GM12878 (cell line): ENCODE data around the gene DHDH. TPM values are rescaled to one million over a fixed set of nuclear protein-coding genes. Genes with fewer than 3 reads are reported as not detected.
A peak's percentile ranks its signal among the peaks of the same experiment; 100 is the strongest.

Experiments
- ATF7 ChIP-seq: fragments of 450-650 bp; IDR thresholded peaks from 2 replicates; pipeline ENCODE4 v1.6.1; 2016; ENCODE audit warnings: low read depth, mild to moderate bottlenecking
- CBX3 ChIP-seq: fragments of 200-600 bp; sonication (generic); IDR thresholded peaks from 2 replicates; pipeline ENCODE4 v1.6.1; 2016; ENCODE audit warnings: low read depth, borderline replicate concordance
- E2F8 ChIP-seq: fragments of 450-650 bp; IDR thresholded peaks from 2 replicates; pipeline ENCODE4 v1.6.1; 2018; ENCODE audit warnings: mild to moderate bottlenecking, low read depth, moderate library complexity; ENCODE audit not compliant: partially characterized antibody
- HCFC1 ChIP-seq: fragments of 150-350 bp; IDR thresholded peaks from 2 replicates; pipeline ENCODE4 v1.6.1; 2014; ENCODE audit warnings: low read length
- IRF5 ChIP-seq: fragments of 450-650 bp; IDR thresholded peaks from 2 replicates; pipeline ENCODE4 v1.6.1; 2017; ENCODE audit warnings: borderline replicate concordance
- MAX ChIP-seq: IDR thresholded peaks from 2 replicates; pipeline ENCODE4 v1.6.1; 2012; ENCODE audit warnings: low read depth, low read length, improper control_type of control experiment
- POLR2A ChIP-seq: IDR thresholded peaks from 2 replicates; pipeline ENCODE4 v1.6.1; 2011; ENCODE audit warnings: low read depth, mild to moderate bottlenecking, low read length
- POLR2AphosphoS2 ChIP-seq: IDR thresholded peaks from 2 replicates; pipeline ENCODE4 v1.6.1; 2011; ENCODE audit warnings: low read depth, mild to moderate bottlenecking, low read length, improper control_type of control experiment, moderate library complexity
- RCOR1 ChIP-seq: conservative IDR thresholded peaks from 2 replicates; pipeline ENCODE4 v1.6.1; 2012; ENCODE audit warnings: low read depth, low read length, improper control_type of control experiment
- RFX5 ChIP-seq: IDR thresholded peaks from 2 replicates; pipeline ENCODE4 v1.6.1; 2011; ENCODE audit warnings: low read depth, low read length, improper control_type of control experiment
- SIN3A ChIP-seq: IDR thresholded peaks from 2 replicates; pipeline ENCODE4 v1.6.1; 2012; ENCODE audit warnings: low read depth, low read length, improper control_type of control experiment
- SMAD1 ChIP-seq: fragments of 450-650 bp; IDR thresholded peaks from 2 replicates; pipeline ENCODE4 v1.6.1; 2018; ENCODE audit warnings: mild to moderate bottlenecking, low read depth; ENCODE audit not compliant: partially characterized antibody
- SREBF2 ChIP-seq: IDR thresholded peaks from 2 replicates; pipeline ENCODE4 v1.6.1; 2012; ENCODE audit warnings: mild to moderate bottlenecking, low read length
- TAF1 ChIP-seq: IDR thresholded peaks from 2 replicates; pipeline ENCODE4 v1.6.1; 2011; ENCODE audit warnings: mild to moderate bottlenecking, low read depth, low read length, borderline replicate concordance
- WRNIP1 ChIP-seq: IDR thresholded peaks from 2 replicates; pipeline ENCODE4 v1.6.1; 2011; ENCODE audit warnings: low read depth, low read length, improper control_type of control experiment, borderline replicate concordance
- ZNF217 ChIP-seq: fragments of 450-650 bp; IDR thresholded peaks from 2 replicates; pipeline ENCODE4 v1.6.1; 2017; ENCODE audit warnings: antibody characterized with exemption, mild to moderate bottlenecking
- polyA plus RNA-seq, 11 experiments: library from polyadenylated mRNA; depleted of rRNA in 4 of 11; unstranded in 6 of 11; stranded (reverse) in 5 of 11; fragments of >200 nt; fragmentation: Nextera tagmentation in 4 of 11; fragmentation: Illumina TruSeq in 1 of 11; extraction: Ambion mirVana in 4 of 11; extraction: Trizol in 1 of 11; gene quantifications; 1 replicate in 1 of 11; 2 replicates in 10 of 11; pipeline versions ENCODE4 v1.2.1 to v1.2.3, GENCODE V29; 2011 to 2016; ENCODE audit warnings: inconsistent platforms in 2 of 11, missing spikeins in 2 of 11, low read depth in 1 of 11
- total RNA-seq, 4 experiments: library from RNA; depleted of rRNA in 3 of 4; stranded (reverse); fragments of >200 nt in 3 of 4; fragmentation: Illumina TruSeq in 1 of 4; extraction: Trizol in 1 of 4; gene quantifications; 2 replicates each; pipeline versions ENCODE4 v1.2.1 to v1.2.3, GENCODE V29; 2013 to 2021
- TF ChIP-seq, protein P1 (sequence below): fragments of 450-650 bp; IDR thresholded peaks from 2 replicates; pipeline ENCODE4 v1.6.1; 2017; ENCODE audit warnings: mild to moderate bottlenecking, low read depth, inconsistent platforms; ENCODE audit not compliant: poor library complexity, severe bottlenecking
- TF ChIP-seq, protein P2 (sequence below): IDR thresholded peaks from 2 replicates; pipeline ENCODE4 v1.6.1; 2012; ENCODE audit warnings: low read length, inconsistent platforms
- TF ChIP-seq, protein P3 (sequence below): fragments of 450-650 bp; IDR thresholded peaks from 2 replicates; pipeline ENCODE4 v1.6.1; 2017; ENCODE audit warnings: antibody characterized with exemption, mild to moderate bottlenecking, moderate library complexity

DHDH gene
- total and polyA plus RNA-seq, 10 of the 15 experiments (the other 5 are each of a cell fraction or from before 2014, with no cell fraction given): 0.13 to 0.21 (median 0.15) TPM; not detected in 7

DNA sequence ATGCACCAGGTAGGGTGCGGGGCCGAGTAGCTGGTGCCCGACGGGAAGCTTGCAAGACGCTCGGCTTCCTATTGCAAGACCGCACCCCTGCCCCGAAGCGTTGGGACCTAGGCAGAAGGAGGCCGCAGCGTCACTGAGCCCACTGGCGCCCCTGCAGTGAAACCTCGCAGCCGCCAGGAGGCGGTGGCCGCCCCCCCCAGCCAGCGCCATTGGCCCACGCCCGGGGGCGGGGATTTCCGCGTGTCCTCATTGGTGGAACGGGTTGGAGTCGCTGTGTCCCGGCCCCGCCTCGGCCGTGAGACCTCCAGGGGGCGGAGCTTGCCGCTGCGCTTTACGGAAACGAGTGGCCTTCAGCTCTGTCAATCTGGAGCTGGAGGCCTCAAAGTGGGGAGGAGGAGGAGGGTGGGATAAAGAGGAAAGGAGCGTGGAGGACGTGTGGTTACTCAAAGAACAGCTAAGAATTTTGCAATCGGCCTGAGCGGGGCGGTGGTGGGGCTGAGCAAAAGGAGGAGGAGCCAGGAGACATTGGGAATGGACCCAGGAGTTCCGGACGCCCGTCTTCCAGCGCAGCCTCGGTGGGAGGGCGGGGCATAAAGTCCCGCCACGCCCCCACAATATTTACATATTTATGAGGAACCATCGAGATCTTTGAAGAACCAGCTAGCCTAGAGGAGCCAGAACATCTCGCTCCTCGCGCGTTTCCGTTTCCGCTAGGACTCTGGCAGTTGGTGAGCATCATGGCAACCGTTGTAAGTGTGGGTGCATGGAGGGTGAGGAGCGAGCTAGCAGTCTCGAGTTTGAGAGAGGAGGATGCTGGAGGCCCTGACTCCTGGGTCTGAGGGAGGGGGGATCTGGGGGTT lies 59.9 kb downstream of the DHDH start, which contains the start of the genes GYS1 and RUVBL2 (continued):
- TF ChIP-seq, protein P1, sequence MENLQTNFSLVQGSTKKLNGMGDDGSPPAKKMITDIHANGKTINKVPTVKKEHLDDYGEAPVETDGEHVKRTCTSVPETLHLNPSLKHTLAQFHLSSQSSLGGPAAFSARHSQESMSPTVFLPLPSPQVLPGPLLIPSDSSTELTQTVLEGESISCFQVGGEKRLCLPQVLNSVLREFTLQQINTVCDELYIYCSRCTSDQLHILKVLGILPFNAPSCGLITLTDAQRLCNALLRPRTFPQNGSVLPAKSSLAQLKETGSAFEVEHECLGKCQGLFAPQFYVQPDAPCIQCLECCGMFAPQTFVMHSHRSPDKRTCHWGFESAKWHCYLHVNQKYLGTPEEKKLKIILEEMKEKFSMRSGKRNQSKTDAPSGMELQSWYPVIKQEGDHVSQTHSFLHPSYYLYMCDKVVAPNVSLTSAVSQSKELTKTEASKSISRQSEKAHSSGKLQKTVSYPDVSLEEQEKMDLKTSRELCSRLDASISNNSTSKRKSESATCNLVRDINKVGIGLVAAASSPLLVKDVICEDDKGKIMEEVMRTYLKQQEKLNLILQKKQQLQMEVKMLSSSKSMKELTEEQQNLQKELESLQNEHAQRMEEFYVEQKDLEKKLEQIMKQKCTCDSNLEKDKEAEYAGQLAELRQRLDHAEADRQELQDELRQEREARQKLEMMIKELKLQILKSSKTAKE: no peak
- TF ChIP-seq ZNF217 (no peak), POLR2A (peak; percentile 90), E2F8 (peak; percentile 38), RFX5 (peak; percentile 71; the same call in 1 of the 2 replicates), POLR2AphosphoS2 (peak; percentile 69), ATF7 (peak; percentile 86), MAX (peak; percentile 74; the same call in 1 of the 2 replicates), WRNIP1 (0 out of 2 replicates have a peak, but pooled peaks have one; percentile 26), IRF5 (no peak), RCOR1 (no peak), HCFC1 (peak; percentile 68), SMAD1 (no peak), SIN3A (peak; percentile 87), CBX3 (no peak), TAF1 (peak; percentile 87), SREBF2 (peak; percentile 34; the same call in 1 of the 2 replicates)
- TF ChIP-seq, protein P2, sequence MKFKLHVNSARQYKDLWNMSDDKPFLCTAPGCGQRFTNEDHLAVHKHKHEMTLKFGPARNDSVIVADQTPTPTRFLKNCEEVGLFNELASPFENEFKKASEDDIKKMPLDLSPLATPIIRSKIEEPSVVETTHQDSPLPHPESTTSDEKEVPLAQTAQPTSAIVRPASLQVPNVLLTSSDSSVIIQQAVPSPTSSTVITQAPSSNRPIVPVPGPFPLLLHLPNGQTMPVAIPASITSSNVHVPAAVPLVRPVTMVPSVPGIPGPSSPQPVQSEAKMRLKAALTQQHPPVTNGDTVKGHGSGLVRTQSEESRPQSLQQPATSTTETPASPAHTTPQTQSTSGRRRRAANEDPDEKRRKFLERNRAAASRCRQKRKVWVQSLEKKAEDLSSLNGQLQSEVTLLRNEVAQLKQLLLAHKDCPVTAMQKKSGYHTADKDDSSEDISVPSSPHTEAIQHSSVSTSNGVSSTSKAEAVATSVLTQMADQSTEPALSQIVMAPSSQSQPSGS: no peak
- TF ChIP-seq, protein P3, sequence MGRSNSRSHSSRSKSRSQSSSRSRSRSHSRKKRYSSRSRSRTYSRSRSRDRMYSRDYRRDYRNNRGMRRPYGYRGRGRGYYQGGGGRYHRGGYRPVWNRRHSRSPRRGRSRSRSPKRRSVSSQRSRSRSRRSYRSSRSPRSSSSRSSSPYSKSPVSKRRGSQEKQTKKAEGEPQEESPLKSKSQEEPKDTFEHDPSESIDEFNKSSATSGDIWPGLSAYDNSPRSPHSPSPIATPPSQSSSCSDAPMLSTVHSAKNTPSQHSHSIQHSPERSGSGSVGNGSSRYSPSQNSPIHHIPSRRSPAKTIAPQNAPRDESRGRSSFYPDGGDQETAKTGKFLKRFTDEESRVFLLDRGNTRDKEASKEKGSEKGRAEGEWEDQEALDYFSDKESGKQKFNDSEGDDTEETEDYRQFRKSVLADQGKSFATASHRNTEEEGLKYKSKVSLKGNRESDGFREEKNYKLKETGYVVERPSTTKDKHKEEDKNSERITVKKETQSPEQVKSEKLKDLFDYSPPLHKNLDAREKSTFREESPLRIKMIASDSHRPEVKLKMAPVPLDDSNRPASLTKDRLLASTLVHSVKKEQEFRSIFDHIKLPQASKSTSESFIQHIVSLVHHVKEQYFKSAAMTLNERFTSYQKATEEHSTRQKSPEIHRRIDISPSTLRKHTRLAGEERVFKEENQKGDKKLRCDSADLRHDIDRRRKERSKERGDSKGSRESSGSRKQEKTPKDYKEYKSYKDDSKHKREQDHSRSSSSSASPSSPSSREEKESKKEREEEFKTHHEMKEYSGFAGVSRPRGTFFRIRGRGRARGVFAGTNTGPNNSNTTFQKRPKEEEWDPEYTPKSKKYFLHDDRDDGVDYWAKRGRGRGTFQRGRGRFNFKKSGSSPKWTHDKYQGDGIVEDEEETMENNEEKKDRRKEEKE: no peak
